ENCODE results near the gene KCNA1.

KCNA1 gene

DNA sequence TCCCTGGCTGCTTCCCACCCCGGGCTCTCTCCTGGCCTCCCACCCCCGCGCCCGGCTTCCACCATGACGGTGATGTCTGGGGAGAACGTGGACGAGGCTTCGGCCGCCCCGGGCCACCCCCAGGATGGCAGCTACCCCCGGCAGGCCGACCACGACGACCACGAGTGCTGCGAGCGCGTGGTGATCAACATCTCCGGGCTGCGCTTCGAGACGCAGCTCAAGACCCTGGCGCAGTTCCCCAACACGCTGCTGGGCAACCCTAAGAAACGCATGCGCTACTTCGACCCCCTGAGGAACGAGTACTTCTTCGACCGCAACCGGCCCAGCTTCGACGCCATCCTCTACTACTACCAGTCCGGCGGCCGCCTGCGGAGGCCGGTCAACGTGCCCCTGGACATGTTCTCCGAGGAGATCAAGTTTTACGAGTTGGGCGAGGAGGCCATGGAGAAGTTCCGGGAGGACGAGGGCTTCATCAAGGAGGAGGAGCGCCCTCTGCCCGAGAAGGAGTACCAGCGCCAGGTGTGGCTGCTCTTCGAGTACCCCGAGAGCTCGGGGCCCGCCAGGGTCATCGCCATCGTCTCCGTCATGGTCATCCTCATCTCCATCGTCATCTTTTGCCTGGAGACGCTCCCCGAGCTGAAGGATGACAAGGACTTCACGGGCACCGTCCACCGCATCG, 1.8 kb downstream of the KCNA1 start:
- DNase-seq: no peak

DNA sequence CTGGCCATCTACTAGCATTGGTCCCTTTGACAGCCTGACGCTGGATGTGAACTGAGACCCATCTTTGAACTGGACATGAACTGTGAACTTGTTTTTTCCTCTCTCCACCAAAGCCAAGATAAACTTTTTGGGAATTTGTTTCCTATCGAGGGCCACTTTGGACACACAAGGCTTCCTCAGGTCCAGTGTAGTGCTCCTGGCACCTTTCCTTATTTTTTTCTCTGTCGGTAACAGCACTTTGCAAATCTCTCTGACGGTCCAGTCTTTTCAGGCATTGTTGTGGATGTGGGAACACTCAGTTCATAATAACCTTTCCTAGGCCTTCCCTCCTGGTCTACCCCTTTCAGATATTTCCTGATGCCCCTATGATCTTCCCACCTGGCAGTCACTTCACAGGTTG, 5.0 kb downstream of the KCNA1 start:
- no peak for DNase-seq

DNA sequence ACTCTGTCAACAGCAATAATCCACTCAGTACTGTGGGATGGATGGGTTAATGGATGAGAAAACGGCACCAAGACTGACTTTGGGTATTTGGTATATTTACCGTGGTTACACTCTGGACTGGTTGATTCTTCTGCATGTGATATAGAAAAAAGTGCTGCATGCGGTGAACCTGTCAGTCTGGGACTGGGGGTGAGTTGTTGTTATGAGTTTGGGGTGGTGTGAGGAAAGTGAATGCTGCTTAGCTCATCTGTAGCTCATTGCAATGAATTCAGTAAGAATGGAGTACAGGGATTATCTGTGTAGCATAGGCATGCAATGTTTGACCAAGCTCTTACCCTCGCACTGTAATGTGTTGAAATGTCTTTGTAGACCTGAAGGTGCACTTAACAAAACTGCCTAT, 6.0 kb downstream of the KCNA1 start:
- no peak for DNase-seq

DNA sequence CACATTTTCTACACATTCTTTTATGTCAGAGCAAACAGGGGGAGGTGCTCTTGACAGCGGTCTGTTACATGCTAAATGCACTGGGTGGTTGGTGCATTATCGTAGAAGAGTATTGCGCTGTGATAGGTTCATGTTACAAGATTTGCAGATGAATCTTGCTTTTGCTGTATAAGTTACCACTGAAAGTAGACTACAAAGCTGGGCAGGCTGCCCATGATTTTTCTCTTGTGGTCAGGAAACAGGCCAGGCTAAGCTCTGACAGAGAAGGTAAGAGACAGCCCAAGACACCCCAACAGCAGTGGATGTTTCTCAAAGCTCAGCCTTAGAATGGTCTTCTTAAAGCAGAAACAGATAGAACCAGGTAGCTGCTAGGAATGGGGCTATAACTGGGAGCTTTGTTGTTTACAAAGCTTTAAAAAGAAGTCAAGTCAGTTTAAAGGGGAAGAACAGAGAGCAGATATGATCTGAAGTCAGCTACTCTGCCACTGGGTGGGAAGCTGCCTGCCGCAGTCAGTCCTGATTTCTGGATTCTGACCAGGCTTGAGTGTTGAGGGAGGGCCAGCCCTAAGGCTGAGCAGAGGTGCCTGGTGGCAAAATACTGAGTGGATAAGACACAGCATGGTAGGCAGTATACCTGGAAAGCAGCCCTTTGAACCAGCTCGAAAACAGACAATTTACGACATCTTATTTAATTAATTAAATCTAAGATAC, 9.4 kb downstream of the KCNA1 start:
- DNase-seq: no peak

DNA sequence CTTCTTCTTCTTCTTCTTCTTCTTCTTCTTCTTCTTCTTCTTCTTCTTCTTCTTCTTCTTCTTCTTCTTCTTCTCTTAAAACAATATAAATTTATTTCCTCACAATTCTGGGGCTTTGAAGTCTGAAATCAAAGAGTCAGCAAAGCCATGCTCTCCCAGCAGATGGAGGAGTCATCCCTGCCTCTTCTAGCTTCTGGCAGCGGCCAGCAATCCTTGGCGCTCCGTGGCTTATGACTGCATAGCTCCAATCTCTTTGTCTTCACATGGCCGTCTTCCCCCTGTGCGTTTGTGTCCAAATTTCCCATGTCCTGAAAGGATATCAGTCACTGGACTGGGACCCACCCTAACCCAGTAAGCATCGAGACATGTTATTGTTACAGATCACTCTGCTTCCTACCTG, 22.9 kb downstream of the KCNA1 start:
- DNase-seq: no peak

DNA sequence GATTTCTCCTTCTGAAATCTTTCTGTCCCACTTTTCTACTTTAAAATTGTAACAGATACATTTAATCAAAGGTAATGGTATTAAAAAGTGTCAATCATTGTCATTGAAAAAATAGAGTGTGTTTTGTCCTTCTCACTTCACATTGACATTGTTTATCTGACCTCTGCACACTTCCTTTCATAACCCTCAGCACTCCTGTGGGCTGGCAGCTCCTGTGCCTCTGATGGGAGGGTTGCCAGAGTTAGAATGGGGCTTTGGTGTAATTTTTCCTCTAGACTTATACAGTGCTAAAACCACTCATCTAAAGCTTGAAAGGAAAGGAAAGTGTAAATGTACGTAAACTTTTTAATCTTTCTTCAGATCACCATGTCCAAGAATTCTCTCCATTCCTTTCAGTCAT, 23.7 kb downstream of the KCNA1 start:
- no peak for DNase-seq

DNA sequence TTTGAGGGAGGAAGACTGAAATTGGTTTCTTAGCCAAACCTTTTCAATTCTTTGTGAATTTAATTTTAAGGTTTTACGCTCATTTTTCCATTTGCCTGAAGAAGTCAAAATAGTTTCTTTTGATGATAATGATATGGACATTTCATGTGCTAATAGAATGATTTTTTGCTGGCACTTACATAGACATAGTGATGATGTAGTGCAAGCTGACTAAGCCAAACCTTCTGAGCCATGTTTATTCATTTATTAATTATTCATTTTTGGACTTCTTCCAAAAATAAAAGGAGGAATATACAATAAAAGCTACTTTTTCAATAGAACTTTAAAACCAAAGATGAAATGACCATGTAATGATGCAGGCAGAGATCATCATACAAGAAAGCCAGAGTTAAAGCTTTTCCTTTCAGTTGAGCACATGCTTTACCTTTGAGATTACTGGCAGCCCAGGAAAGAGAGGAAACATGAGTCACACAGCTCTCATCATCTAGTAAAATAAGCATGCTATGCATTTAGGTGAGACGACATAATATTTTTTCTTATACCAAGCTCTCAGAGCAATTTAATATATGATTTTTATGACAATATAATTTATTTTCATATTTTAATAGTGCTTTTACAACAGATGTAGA, 24.8 kb downstream of the KCNA1 start:
- peak; percentile 20 for DNase-seq

DNA sequence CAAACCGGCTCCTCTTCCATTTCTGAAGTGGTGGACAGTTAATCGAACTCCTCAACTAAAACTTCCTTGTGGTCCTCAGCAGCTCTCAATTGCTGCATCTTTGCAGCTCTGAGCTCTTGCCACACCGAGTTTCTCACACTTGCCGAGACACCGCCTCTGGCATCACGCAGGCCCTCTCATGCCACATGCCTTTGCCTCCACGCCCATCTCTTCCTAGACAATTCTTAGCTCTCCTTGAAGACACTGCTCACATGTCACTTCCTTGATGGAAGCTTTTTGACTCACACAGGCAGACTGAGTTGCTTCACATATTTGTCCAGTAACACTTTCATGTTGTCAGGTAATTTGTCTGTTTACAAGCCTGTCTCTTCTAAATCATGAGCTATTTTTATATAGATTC, 29.2 kb downstream of the KCNA1 start:
- no peak for DNase-seq

DNA sequence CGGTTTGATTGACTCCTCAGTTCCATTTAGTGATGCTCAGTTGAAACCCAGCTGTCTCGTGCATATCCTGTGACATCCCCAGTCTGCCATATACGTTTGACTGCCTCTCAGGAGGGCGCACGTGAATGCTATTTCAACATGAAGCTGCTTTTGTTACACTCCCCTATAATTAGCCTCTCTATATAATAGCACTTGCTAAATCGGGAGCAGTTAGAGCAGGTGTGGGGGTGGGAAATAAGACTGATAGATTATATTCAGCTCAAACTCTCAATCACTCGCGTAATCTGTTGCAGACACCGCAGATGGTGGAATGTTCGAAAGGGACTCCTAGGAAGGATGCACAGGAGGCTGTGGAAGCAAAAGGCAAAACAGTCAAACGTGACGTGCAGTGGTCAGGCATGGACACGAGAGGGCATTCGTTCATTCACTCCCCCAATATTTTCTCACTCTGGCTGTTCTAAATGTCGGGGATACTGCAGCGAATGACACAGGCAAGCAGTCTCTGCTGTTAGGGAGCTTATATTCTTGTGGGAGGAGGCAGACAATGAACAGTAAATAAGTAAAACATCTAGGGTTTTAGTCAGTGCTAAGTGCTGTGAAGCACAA, 29.8 kb downstream of the KCNA1 start:
- peak; percentile 99 for DNase-seq

DNA sequence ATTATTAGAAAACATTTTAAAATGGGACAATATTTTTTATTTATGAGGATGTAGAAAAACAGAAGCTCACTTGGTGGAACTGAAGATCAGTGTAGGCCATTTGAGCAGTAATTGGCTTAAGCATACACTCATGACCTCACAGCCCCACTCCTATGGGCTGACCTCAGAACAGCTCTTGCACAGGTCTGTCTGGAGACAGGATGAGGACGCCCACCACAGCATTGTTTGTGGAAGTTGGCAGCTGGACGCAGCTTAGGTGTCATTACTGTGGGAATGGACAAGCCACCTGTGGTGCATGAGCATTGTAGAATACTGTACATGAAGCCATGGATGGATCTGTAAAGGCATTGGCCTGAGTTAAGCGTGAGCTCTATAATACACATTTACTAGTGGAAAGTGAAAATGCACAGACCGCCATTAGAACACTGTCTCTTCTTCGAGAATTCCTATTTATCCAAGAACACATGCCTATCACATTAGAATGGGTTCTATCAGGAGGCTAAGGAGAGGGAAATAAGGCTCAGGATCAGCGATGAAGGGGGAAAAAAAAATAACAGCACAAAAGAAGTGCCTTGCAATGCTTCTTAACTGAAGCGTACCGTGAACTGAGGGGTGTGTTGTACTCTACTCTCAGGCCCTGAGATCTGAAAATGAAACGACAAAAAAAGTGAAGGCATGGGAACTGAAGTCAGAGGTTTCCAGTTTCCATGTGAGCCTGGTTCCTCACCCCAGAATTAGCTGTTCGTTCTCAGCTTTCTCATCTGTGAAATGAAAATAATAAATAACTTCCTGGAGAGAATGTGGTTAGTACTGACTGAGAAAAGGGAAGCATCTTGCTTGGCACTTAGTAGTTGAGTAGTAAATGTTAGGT, 33.6 kb downstream of the KCNA1 start:
- DNase-seq: peak; percentile 75

DNA sequence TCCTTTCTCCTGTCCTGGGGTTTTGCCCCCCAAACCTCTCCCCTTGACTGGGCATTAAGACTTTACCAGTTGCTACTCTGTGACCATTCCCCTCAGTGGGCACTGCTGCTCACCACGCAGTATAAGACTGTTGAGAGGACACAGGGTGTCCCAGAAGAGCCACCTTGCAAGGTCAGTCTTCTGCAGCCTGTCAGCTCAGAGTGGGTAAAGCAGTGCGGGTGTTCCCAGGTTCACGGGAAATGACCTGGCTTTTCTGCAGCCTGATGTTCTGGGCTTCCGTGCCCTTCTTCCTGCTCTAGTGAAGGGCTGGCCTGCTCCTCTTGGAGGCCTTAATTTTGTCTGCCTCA, 34.2 kb downstream of the KCNA1 start:
- DNase-seq: no peak

DNA sequence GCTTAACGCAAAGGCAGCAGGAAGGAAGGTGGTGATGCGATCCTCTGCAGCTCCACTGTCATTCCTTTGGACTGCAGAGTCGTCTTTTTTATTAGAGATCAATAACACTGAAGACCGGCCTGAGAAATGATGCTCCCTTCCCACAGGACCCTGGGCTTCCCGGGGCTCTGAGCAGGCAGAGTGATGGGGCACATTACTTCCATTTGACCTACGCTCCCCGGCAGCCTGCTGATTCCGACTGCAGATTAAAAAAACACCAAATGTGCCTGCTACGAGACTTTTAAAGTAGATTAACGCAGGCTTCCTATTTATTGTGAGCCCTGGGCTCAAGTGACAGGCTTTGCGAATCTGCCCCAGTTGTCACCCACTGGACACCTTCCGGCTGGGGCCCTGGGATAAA, 37.5 kb downstream of the KCNA1 start:
- DNase-seq: no peak

DNA sequence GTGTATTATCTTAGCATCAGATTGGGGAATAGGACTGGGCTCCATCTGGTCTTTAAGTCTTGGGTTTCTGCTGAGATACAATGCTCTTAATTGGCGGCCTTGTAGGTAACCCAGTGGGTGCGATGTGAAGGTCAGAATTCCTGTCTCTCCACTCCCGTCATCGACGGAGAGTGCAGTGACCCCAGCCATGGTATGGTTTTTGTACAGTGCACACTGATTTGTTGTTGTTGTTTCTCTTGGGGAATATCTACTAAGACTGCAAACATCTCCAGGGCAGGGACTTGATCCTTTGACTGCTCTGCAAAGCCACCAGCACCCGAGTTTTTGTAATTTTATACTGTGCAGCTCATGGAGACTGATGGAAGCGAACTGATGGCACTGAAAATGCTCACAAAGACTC, 41.4 kb downstream of the KCNA1 start:
- no peak for DNase-seq

DNA sequence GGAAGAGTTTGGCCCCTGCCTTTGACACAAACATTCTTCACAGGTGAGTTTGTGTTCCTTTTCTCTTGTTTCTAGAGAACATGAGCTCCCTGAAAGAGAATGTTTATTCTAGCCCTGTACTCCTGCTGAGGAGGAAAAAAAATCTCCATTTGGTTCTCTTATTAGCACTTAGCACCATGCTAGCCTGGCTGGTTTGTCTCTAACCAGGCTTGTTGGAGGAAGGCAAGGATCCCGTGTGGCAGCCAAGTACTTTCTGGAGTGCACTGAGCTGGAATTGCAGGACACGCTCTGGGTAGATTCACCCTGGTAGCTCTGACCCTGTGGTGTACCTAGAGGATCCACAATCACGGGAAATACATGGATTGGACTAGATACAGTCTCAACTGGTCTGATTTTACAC, 41.9 kb downstream of the KCNA1 start:
- peak; percentile 70 for DNase-seq

DNA sequence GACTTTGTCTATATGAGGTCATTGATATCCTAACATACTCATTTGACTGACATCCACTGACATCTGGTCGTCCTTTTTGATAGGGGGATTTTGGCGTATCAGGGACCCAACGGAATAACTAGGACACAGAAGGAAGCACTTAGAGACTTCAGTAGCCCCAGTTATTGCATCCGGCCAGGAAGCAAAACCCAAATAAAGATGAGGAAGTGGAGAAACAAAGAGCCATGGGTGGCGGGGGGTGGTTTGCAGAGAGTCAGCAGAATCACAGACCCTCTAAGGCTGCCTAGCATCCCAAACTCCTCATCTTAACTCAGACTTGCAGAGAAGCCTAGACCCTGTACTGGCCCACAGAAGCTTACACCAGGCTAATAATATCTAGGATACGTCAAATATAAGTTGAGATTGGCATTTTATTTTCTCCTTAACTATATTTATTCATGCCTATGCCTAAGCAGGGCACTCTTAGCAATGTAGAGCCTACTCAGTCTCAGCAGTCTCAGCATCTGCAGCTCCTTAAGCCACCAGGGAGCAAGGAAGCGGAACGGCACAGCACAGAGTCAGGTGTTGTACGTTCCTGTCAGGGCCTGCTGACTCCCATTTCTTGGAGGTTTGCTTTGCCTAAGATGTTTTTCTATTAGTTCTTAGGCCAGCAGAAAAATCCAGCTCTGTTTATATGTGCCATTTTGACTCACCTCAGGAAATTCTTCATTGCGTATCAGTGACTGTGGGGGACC, 45.1 kb downstream of the KCNA1 start:
- no peak for DNase-seq

DNA sequence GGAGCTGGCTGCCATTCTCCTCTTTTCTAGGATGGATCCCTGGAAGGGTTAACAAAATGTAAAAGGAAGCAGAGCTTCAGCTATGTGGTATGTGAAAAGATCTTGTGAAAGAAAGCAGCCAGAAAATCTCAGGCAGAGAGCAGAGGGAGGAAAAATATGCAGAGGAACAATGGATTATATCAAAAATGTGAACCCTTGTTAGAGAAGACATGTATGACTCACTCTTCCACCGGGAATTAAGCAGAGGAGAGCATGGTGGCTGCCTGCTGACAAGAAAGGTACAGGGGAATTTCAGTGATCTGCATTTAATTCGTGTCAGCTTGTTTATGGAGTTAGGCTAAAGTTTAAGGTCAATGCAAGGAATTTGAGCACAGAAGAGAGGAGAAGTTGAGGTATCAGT, 46.3 kb downstream of the KCNA1 start:
- no peak for DNase-seq

DNA sequence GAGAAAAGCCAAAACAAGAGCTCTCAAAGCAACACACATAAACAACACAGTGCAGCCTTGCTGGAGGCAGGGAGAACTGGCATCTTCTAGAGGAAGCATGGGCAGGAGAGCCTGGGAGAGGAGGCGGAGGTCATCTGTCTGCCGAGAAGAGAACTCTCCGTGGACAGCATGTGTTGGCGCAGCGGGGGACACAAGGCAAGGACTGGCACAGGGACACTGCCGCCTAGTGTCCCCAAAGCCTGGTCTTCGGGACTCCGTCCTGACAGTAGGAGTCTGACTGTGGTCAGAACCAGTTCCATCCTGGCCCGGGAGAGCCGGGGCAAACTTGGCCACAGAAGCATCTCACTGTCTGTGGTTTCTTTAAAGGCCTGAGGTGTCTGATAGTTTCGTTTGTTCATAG, 47.3 kb downstream of the KCNA1 start:
- no peak for DNase-seq

DNA sequence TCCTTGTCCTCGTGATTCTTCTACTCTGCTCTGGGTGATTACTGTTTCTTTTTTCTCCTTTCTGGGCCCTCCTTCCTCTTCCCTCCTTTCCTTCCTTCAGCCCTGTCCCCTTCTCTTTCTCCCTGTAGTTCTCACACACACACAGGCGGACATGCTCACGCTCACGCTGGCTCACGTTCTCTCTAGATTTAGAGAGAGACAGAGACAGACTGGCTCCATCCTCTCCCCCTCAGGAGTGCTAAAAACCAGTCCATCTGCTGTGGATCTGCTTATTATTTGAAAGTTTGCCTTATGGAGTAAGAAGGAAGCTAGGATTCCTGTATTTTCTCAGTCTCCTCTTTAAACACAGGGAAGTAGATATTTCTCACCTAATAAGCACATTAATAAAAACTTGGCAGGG, 48.1 kb downstream of the KCNA1 start:
- DNase-seq: no peak

DNA sequence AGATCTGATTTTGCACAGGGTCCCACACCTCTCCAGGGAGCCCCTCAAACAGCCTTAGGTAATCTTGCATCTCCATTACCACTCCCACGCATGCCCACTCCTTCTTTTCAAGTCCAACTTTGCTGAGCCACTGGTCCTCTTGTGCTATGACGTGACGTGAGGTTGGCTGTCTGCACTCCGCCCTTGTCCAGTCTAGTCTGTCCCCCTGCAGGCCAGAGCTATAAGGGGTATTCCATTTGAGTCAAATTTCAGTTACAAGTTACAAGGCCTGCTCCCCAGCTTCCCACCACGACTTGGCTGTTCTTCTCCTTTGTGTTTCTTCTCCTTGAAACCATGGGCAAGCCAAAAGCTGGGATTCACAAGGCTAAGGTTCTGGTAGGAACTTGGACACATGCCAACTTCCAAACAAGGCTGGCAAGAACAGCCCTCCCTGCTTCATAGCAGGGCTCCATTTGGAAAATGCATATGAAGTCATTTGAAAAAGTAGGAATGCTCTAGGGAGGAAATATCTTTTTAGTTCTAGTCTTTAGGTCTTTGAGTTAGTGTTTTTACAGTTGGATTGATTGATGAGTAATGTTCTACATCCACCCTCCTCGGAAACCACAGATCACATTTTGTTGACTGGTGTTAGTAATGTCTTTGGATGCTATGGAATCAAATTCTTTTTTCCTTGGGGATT, 49.1 kb downstream of the KCNA1 start:
- no peak for DNase-seq

DNA sequence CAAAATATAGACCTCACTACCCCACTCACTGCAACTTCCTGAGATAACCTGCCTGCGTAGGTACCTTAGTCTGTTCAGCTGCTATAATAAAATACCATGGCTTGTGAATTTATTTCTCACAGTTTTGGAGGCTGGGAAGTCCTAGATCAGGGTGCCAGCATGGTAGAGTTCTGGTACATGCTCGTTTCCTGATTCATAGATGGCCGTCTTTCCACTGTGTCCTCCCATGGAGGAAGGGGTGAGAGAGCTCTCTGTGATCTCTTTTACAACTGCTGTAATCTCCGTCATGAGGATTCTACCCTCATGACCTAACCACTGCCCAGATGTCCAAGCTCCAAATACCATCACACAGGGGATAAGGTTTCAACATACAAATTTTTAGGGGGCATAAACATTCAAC, 49.7 kb downstream of the KCNA1 start:
- DNase-seq: no peak

DNA sequence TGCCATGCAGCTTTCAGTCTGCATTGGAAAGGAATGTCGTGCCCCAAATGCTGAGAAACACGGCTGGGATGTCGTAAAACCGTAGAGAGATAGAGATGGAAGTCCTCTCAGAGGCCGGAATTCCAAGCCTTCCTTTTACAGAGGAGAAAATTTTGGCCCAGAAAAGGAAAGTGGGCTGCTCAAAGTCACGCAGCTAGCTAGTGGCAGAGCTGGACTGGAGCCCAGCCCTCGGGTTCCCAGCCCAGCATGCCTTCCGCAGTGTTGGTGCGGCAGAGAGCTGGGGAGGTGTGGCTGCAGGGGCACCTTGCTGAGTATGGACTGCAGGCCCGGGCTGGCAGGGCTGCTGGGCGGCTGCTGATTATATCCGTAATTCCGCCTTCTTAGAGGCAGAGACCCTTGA, 50.3 kb downstream of the KCNA1 start:
- DNase-seq: no peak

DNA sequence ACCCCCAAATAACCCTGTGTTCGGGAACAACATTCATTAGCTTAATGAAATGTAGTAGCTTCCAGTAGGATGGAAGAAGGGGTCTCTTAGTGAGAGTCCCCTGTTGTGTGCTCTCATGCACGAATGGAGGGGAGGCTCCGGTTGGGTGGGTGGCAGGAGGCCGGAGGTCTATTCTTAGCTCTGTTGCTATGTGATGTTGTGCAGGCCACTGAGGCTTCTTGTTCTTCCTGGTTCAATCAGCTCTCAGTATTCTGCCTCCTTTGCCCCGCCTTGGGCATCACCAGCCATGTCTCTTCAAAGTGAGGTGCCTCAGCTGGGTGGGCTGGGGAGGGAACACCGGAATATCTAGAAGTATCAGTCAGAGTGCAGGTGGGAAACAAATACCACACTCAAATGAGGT, 50.8 kb downstream of the KCNA1 start:
- DNase-seq: no peak
